Effector CD4-positive, alpha-beta T cell (primary cell): Measurements from ENCODE around the gene KLC1.

Experiments
- DNase-seq: peaks from one replicate; pipeline ENCODE4 v3.0.0-alpha.2; 2020

The KLC1 gene

GRCh38 chr14:103725001-103725682 is 96.1 kb downstream of the KLC1 start:
- no peak for DNase-seq

- DNase-seq, result no peak
Observed at GRCh38 chr14:103725739-103726395, 96.9 kb downstream of the KLC1 start.

GRCh38 chr14:103726474-103726873 is 97.5 kb downstream of the KLC1 start:
- no peak for DNase-seq

- no peak for DNase-seq
Observed at GRCh38 chr14:103727313-103727980, 98.4 kb downstream of the KLC1 start.

GRCh38 chr14:103728141-103728540 is 99.1 kb downstream of the KLC1 start:
- no peak for DNase-seq

GRCh38 chr14:103728721-103729120 is 99.7 kb downstream of the KLC1 start:
- no peak for DNase-seq

GRCh38 chr14:103729496-103730448 is 100.8 kb downstream of the KLC1 start:
- DNase-seq, result no peak

GRCh38 chr14:103730490-103731035 is 101.6 kb downstream of the KLC1 start:
- no peak for DNase-seq

GRCh38 chr14:103731481-103731880 is 102.5 kb downstream of the KLC1 start:
- DNase-seq, result no peak

GRCh38 chr14:103731916-103732867 is 103.2 kb downstream of the KLC1 start:
- no peak for DNase-seq

- DNase-seq, result no peak
Observed at GRCh38 chr14:103732868-103733620, 104.0 kb downstream of the KLC1 start.

- no peak for DNase-seq
Observed at GRCh38 chr14:103733651-103734050, 104.6 kb downstream of the KLC1 start.

- no peak for DNase-seq
Observed at GRCh38 chr14:103734081-103734888, 105.3 kb downstream of the KLC1 start.

- DNase-seq, result no peak
Observed at GRCh38 chr14:103735022-103735421, 106.0 kb downstream of the KLC1 start.

GRCh38 chr14:103735439-103735814 is 106.4 kb downstream of the KLC1 start:
- no peak for DNase-seq

- no peak for DNase-seq
Observed at GRCh38 chr14:103735815-103736545, 107.0 kb downstream of the KLC1 start.

- DNase-seq, result no peak
Observed at GRCh38 chr14:103736546-103737431, 107.8 kb downstream of the KLC1 start.
